H1 (cell line): ENCODE data around the gene SULF2. TPM values are rescaled to one million over a fixed set of nuclear protein-coding genes. Genes with fewer than 3 reads are reported as not detected.

Experiments used
- CHD7 ChIP-seq: fragments of 300-600 bp; sonication (generic); IDR thresholded peaks from 2 replicates; pipeline ENCODE4 v1.7.1; 2012; ENCODE audit warnings: low read length, moderate library complexity, mild to moderate bottlenecking, inconsistent platforms; ENCODE audit not compliant: insufficient replicate concordance
- E2F6 ChIP-seq: IDR thresholded peaks from 2 replicates; pipeline ENCODE4 v1.6.1; 2012; ENCODE audit warnings: inconsistent platforms
- KDM1A ChIP-seq: fragments of 200-600, 300-600 bp; sonication (generic); IDR thresholded peaks from 2 replicates; pipeline ENCODE4 v1.7.1; 2016; ENCODE audit warnings: mild to moderate bottlenecking, low read length, borderline replicate concordance
- SIRT6 ChIP-seq: IDR thresholded peaks from one replicate; pipeline ENCODE4 v1.7.1; 2012; ENCODE audit warnings: low read length, inconsistent platforms
- polyA plus RNA-seq, 7 experiments: library from polyadenylated mRNA; depleted of rRNA in 3 of 7; stranded (reverse) in 5 of 7; unstranded in 2 of 7; fragments of >200 nt in 5 of 7; fragments of 200-250 nt in 2 of 7; gene quantifications; 1 replicate in 5 of 7; 2 replicates in 1 of 7; 4 replicates in 1 of 7; pipeline versions ENCODE4 v1.2.1 to v1.2.3, GENCODE V29; 2011 to 2013; ENCODE audit warnings: missing spikeins in 2 of 7, mixed read lengths in 2 of 7
- total RNA-seq: library from RNA; stranded (reverse); fragmentation: NEBNext Ultra II Directional; extraction: Animal tissue kit (Norgen Biotek cat#: 25700); gene quantifications from 2 replicates; pipeline ENCODE4 v1.2.1, GENCODE V29; 2021

SULF2 gene
- total and polyA plus RNA-seq, 2 of the 8 experiments (the other 6 are each of a cell fraction or from before 2014, with no cell fraction given): 15.7 to 28.2 TPM

- TF ChIP-seq CHD7: no peak
- TF ChIP-seq KDM1A: no peak
- no peak for TF ChIP-seq E2F6
- no peak for TF ChIP-seq SIRT6
Measured at GRCh38 chr20:47661714-47662113, 123.6 kb downstream of the SULF2 start (continued).
